ENCODE measurements around the gene NXN.

GRCh38 chr17:954431-955164, 25.0 kb downstream of the NXN start:
- TF ChIP-seq POLR2A (IDR thresholded peaks at IDR 0.05) (no peak), POLR2AphosphoS5 (IDR thresholded peaks at IDR 0.05) (no peak), EP300 (IDR thresholded peaks at IDR 0.05) (no peak)
- TF ChIP-seq, protein P1, sequence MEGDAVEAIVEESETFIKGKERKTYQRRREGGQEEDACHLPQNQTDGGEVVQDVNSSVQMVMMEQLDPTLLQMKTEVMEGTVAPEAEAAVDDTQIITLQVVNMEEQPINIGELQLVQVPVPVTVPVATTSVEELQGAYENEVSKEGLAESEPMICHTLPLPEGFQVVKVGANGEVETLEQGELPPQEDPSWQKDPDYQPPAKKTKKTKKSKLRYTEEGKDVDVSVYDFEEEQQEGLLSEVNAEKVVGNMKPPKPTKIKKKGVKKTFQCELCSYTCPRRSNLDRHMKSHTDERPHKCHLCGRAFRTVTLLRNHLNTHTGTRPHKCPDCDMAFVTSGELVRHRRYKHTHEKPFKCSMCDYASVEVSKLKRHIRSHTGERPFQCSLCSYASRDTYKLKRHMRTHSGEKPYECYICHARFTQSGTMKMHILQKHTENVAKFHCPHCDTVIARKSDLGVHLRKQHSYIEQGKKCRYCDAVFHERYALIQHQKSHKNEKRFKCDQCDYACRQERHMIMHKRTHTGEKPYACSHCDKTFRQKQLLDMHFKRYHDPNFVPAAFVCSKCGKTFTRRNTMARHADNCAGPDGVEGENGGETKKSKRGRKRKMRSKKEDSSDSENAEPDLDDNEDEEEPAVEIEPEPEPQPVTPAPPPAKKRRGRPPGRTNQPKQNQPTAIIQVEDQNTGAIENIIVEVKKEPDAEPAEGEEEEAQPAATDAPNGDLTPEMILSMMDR (IDR thresholded peaks at IDR 0.05) = no peak

Data from gastroesophageal sphincter (tissue), 3 donors.